HFF-Myc (cell line): ENCODE data around the gene TAF8.

Experiments
- DNase-seq: peaks from one replicate; pipeline ENCODE4 v3.0.0-alpha.2; 2011; ENCODE audit warnings: low read depth; ENCODE audit errors: extremely low read depth
- H3K4me3 ChIP-seq: replicated peaks from 2 replicates; pipeline ENCODE4 v1.5.1; 2011; ENCODE audit warnings: low read depth, mild to moderate bottlenecking, control low read depth, low read length
- CTCF ChIP-seq: IDR thresholded peaks from 2 replicates; pipeline ENCODE4 v1.5.1; 2012; ENCODE audit warnings: mild to moderate bottlenecking, low read depth, low read length, control low read depth; ENCODE audit errors: missing control alignments

Gene TAF8

DNA sequence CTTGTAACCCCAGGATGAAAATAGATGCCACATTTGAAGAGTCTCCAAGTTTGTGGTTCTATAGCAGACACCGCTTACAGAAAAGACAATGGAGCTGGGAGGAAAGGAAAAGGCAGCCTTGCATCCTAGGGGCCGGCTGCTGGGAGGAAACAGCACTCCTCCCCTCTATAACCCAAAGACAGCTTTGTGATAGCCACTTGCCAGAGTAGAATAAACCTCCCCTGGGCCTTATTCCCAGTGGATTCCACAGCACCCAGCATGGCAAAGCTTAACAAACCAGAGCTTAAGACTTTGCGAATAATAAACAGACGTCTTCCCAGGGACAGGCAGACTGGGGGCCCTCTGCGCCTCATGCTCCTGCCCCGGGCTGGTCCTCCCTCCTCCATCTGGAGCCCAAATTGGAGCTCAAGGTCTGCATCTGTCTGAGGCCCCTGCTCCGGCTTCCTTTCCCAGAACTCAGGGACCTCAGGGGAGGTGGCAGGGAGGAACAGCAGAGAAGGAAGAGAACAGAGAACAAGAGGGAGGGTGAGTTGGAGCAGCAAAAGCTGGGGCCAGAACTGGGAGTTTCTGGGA is 8.8 kb upstream of the TAF8 start:
- no peak overlapping the region for H3K4me3 ChIP-seq
- TF ChIP-seq CTCF: no peak
- no peak for DNase-seq

GRCh38 chr6:42042108-42042507 is 8.2 kb upstream of the TAF8 start:
- TF ChIP-seq CTCF: no peak
- no peak overlapping the region for H3K4me3 ChIP-seq
- no peak for DNase-seq

DNA sequence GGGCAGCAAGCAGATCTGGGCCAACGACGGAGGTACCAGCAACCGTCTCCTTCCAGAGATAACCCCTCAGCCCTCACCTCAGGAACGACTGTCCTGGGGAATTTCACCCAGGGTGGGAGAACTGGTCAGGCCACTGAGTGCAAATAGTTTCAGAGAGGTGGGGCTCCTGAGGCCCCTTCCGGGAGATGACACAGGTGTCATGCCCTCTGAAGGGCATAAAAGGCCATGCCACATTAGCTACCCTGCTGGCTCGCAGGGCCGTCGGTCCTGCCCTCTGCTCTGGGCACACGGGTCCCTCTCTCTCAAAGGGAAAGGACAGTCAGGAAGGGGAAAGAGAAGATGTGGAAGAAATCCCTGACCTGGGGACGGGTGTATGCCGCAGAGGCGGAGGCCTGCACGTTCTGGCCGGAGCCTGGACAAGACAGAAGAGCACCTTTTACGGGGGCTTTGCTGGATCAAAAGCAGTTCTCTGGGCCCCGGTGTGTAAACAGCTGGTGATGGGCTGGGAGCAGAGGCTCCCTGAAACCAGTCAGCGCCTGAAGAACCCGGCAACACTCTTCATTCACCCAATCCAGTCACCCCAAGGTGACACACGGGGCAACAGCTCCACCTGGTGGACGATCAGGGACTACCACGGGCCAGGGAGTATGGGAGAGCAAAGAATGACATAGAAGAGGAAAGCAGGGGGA is 6.4 kb upstream of the TAF8 start:
- no peak overlapping the region for H3K4me3 ChIP-seq
- peak; percentile 98 for TF ChIP-seq CTCF

DNA sequence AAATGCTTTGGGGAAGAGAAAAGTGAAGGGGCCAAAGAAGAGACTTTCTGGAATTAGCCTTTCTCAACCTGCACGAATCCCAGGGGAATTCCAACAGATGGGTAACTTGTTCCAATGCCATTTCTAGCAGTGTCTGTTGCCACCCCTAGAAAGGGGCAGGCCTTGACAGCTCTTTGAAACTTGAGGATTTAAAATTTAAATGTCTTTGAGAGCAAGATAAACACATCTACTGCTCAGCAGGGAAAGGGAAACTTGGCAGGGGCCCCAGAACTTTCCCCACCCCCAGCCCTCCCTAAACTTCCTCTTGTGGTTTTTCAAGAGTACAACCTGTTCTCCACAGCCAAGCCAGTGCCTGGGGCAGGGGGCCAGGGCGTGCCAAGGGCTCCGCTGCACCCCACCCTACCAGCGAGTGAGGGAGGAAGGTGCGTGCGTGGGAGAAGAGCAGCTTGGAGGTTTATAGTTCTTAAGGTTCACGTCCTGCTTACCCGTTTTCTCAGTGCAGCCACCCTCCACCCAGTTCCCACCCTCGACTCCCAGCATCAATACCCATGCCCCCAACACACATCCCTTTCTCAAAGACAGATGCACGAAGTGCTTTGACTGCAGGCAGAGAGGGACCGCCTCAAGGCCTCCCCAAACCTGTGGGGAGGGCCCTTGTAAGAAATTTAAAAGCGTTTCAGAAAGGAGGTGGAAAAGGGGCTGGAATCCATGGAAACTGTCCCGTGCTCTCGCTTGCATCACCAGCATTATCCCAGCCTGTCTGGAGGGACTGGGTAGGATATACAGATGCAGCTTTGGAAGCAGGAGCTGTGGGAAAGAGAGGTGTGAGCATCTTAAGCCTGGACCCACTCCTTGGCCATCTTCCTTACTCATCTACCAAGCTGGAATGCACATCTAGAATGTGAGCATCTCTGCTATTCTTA is 4.5 kb upstream of the TAF8 start:
- no peak for DNase-seq
- H3K4me3 ChIP-seq: peak overlapping the region; percentile 21
- TF ChIP-seq CTCF: no peak

More for the DNA sequence above, 6.4 kb upstream of the TAF8 start:
- peak; percentile 60 for DNase-seq

- no peak for TF ChIP-seq CTCF
- no peak for DNase-seq
- no peak overlapping the region for H3K4me3 ChIP-seq
These were observed 3.7 kb upstream of the TAF8 start for GRCh38 chr6:42046464-42047212.

- no peak overlapping the region; the same call in 1 of the 2 replicates for H3K4me3 ChIP-seq
These were observed 3.1 kb upstream of the TAF8 start for GRCh38 chr6:42047213-42047590.

More at GRCh38 chr6:42047213-42047590, 3.1 kb upstream of the TAF8 start:
- no peak for DNase-seq
- TF ChIP-seq CTCF: no peak
